GM23338 (cell line): ENCODE measurements around the gene FILIP1L. TPM values are rescaled to one million over a fixed set of nuclear protein-coding genes. Genes with fewer than 3 reads are reported as not detected.

Source experiments
- ATAC-seq: fragments of 200-7000 bp; cut with Tn5 transposase; 3 replicates; pipeline ENCODE4 v1.9.1; 2020
- DNase-seq: peaks from one replicate; pipeline ENCODE4 v3.0.0-alpha.2; 2015; ENCODE audit warnings: low spot score
- H2AFZ ChIP-seq: fragments of 200-600 bp; sonication (generic); 2 replicates; pipeline ENCODE4 v1.8.0; 2016; ENCODE audit warnings: antibody characterized with exemption, mild to moderate bottlenecking, moderate library complexity
- H3F3A ChIP-seq: fragments of 200-600 bp; sonication (generic); replicated peaks from 2 replicates; pipeline ENCODE4 v1.8.0; 2017; ENCODE audit warnings: antibody characterized with exemption, mixed run types, low read depth
- H3K27ac ChIP-seq: fragments of 200-600 bp; sonication (generic); 2 replicates; pipeline ENCODE4 v1.6.1; 2016; ENCODE audit warnings: low read depth
- H3K27me3 ChIP-seq: fragments of 200-600 bp; sonication (generic); 2 replicates; pipeline ENCODE4 v1.8.0; 2016; ENCODE audit warnings: mild to moderate bottlenecking, mixed run types, moderate library complexity; ENCODE audit not compliant: insufficient read depth
- H3K36me3 ChIP-seq: fragments of 200-600 bp; sonication (generic); 2 replicates; pipeline ENCODE4 v1.8.0; 2016; ENCODE audit warnings: mild to moderate bottlenecking; ENCODE audit not compliant: insufficient read depth
- H3K4me1 ChIP-seq: fragments of 200-600 bp; sonication (generic); 2 replicates; pipeline ENCODE4 v1.8.0; 2016; ENCODE audit warnings: mild to moderate bottlenecking, moderate library complexity; ENCODE audit not compliant: insufficient read depth
- H3K4me2 ChIP-seq: fragments of 200-600 bp; sonication (generic); 2 replicates; pipeline ENCODE4 v1.7.1; 2017; ENCODE audit warnings: mixed run types
- H3K4me3 ChIP-seq: fragments of 200-600 bp; sonication (generic); 2 replicates; pipeline ENCODE4 v1.6.1; 2016; ENCODE audit warnings: mixed run types
- H3K79me2 ChIP-seq: fragments of 200-600 bp; sonication (generic); replicated peaks from 2 replicates; pipeline ENCODE4 v1.8.0; 2017; ENCODE audit warnings: mild to moderate bottlenecking; ENCODE audit not compliant: insufficient read depth
- H3K9me2 ChIP-seq: fragments of 200-600 bp; sonication (generic); 2 replicates; pipeline ENCODE4 v1.8.0; 2017; ENCODE audit not compliant: insufficient read depth
- H4K20me1 ChIP-seq: fragments of 200-600 bp; sonication (generic); replicated peaks from 2 replicates; pipeline ENCODE4 v1.8.0; 2017; ENCODE audit warnings: mild to moderate bottlenecking; ENCODE audit not compliant: insufficient read depth
- H3K27ac Mint-ChIP-seq: 2 replicates; pipeline ENCODE4 v1.8.0; 2020; ENCODE audit warnings: inconsistent platforms, mild to moderate bottlenecking, moderate library complexity, mixed read lengths
- H3K27me3 Mint-ChIP-seq: 3 replicates; pipeline ENCODE4 v1.8.0; 2022; ENCODE audit warnings: low read depth, mild to moderate bottlenecking, moderate library complexity, mixed read lengths, inconsistent platforms; ENCODE audit not compliant: insufficient read depth, poor library complexity
- H3K36me3 Mint-ChIP-seq: 3 replicates; pipeline ENCODE4 v1.8.0; 2021; ENCODE audit warnings: low read depth, mild to moderate bottlenecking, inconsistent platforms, moderate library complexity, mixed read lengths
- H3K4me1 Mint-ChIP-seq: 3 replicates; pipeline ENCODE4 v1.8.0; 2020; ENCODE audit warnings: mild to moderate bottlenecking, inconsistent platforms, mixed read lengths
- H3K4me3 Mint-ChIP-seq: 3 replicates; pipeline ENCODE4 v1.8.0; 2021; ENCODE audit warnings: moderate library complexity, mild to moderate bottlenecking, inconsistent platforms, mixed read lengths
- H3K9me3 Mint-ChIP-seq: 3 replicates; pipeline ENCODE4 v1.8.0; 2020; ENCODE audit warnings: moderate library complexity, mild to moderate bottlenecking, inconsistent platforms, mixed read lengths
- CREB1 ChIP-seq: fragments of 250-450 bp; sonication (Bioruptor Pico); IDR thresholded peaks from 2 replicates; pipeline ENCODE4 v1.5.0; 2020; ENCODE audit warnings: low read depth, mild to moderate bottlenecking, moderate library complexity
- CTCF ChIP-seq, 2 experiments: fragments of 200-600 bp in 1 of 2; sonication (generic) in 1 of 2; conservative IDR thresholded peaks; 2 replicates each; pipeline versions ENCODE4 v1.5.1 to v1.6.1; 2016 to 2017; ENCODE audit warnings: antibody characterized with exemption in 2 of 2, low read depth in 2 of 2, mild to moderate bottlenecking in 2 of 2, moderate library complexity in 1 of 2
- ETS1 ChIP-seq: IDR thresholded peaks from 2 replicates; pipeline ENCODE4 v1.6.1; 2016; ENCODE audit warnings: antibody characterized with exemption
- EZH2 ChIP-seq: fragments of 200-600 bp; sonication (generic); IDR thresholded peaks from one replicate; pipeline ENCODE4 v1.8.0; 2017; ENCODE audit warnings: antibody characterized with exemption, mild to moderate bottlenecking, low read depth; ENCODE audit not compliant: unreplicated experiment
- EZH2phosphoT487 ChIP-seq: fragments of 200-600 bp; sonication (generic); IDR thresholded peaks from one replicate; pipeline ENCODE4 v1.8.1; 2018; ENCODE audit warnings: antibody characterized with exemption; ENCODE audit not compliant: unreplicated experiment
- JUNB ChIP-seq: IDR thresholded peaks from one replicate; pipeline ENCODE4 v1.6.1; 2016; ENCODE audit warnings: antibody characterized with exemption; ENCODE audit not compliant: unreplicated experiment
- NANOG ChIP-seq: IDR thresholded peaks from 2 replicates; pipeline ENCODE4 v1.6.1; 2016; ENCODE audit warnings: antibody characterized with exemption, borderline replicate concordance
- POLR2AphosphoS5 ChIP-seq: IDR thresholded peaks from 2 replicates; pipeline ENCODE4 v1.6.1; 2016; ENCODE audit warnings: antibody characterized with exemption, low read depth
- polyA plus RNA-seq: library from polyadenylated mRNA; unstranded; fragments of >200 nt; fragmentation: Nextera tagmentation; extraction: Ambion mirVana; gene quantifications from 2 replicates; pipeline ENCODE4 v1.2.1, GENCODE V29; 2016
- total RNA-seq: library from RNA; depleted of rRNA; stranded (reverse); fragments of >200 nt; shearing (Covaris generic); gene quantifications from 2 replicates; pipeline ENCODE4 v1.2.3, GENCODE V29; 2014

Gene FILIP1L
- total and polyA plus RNA-seq, 2 experiments from 2014 or later, result 1.6 TPM; not detected in 1

- ATAC-seq, result no peak
- no peak overlapping the region for H3K4me2 ChIP-seq
- H3K27ac Mint-ChIP-seq, result 0 out of 2 replicates have a peak overlapping the region, but pooled peaks have one; percentile 2
Observed at GRCh38 chr3:99984668-99985067, 129.6 kb downstream of the FILIP1L start.

GRCh38 chr3:99984139-99984538, 130.2 kb downstream of the FILIP1L start:
- Histone ChIP-seq H3K4me1 (peaks cover 14% of the 10 kb centered on the region), H3K9me2 (no peaks in the 10 kb centered on the region; the same call in 1 of the 2 replicates), H3K36me3 (no peaks in the 10 kb centered on the region), H4K20me1 (0 out of 2 replicates have a peak, but pooled peaks cover 4% of the 10 kb centered on the region), H3F3A (no peaks in the 10 kb centered on the region), H3K4me3 (no peak overlapping the region), H3K27me3 (no peaks in the 10 kb centered on the region), H3K4me2 (no peak overlapping the region), H2AFZ (no peak overlapping the region), H3K27ac (no peak overlapping the region), H3K79me2 (no peaks in the 10 kb centered on the region; the same call in 1 of the 2 replicates)
- H3K36me3 Mint-ChIP-seq, result no peaks in the 10 kb centered on the region
- DNase-seq, result no peak
- no peak for ATAC-seq
- H3K4me3 Mint-ChIP-seq, result no peak overlapping the region
- no peak overlapping the region for H3K27ac Mint-ChIP-seq
- peaks cover 9% of the 10 kb centered on the region for H3K4me1 Mint-ChIP-seq
- TF ChIP-seq NANOG, result no peak
- no peak for TF ChIP-seq EZH2
- TF ChIP-seq POLR2AphosphoS5, result no peak
- H3K9me3 Mint-ChIP-seq, result no peaks in the 10 kb centered on the region
- no peaks in the 10 kb centered on the region for H3K27me3 Mint-ChIP-seq

More at GRCh38 chr3:99984668-99985067, 129.6 kb downstream of the FILIP1L start:
- Histone ChIP-seq H3F3A (no peaks in the 10 kb centered on the region), H4K20me1 (0 out of 2 replicates have a peak, but pooled peaks cover 4% of the 10 kb centered on the region), H3K27me3 (no peaks in the 10 kb centered on the region), H3K27ac (no peak overlapping the region), H3K4me1 (peaks cover 15% of the 10 kb centered on the region), H3K4me3 (no peak overlapping the region), H2AFZ (no peak overlapping the region), H3K9me2 (no peaks in the 10 kb centered on the region; the same call in 1 of the 2 replicates), H3K36me3 (no peaks in the 10 kb centered on the region), H3K79me2 (no peaks in the 10 kb centered on the region; the same call in 1 of the 2 replicates)
- Mint-ChIP-seq H3K9me3 (no peaks in the 10 kb centered on the region), H3K36me3 (no peaks in the 10 kb centered on the region), H3K27me3 (no peaks in the 10 kb centered on the region), H3K4me1 (peaks cover 12% of the 10 kb centered on the region), H3K4me3 (no peak overlapping the region)
- no peak for TF ChIP-seq NANOG
- TF ChIP-seq CREB1 (CRISPR knock-in tag), result no peak
- TF ChIP-seq ETS1, result no peak
- DNase-seq, result no peak

GRCh38 chr3:99982650-99983049, 131.7 kb downstream of the FILIP1L start:
- no peaks in the 10 kb centered on the region; the same call in 1 of the 2 replicates for H3K79me2 ChIP-seq
- DNase-seq (no peak), ATAC-seq (no peak)
- no peak overlapping the region for H3K4me3 ChIP-seq
- no peaks in the 10 kb centered on the region for H3K36me3 ChIP-seq
- H3K4me1 Mint-ChIP-seq, result 0 out of 3 replicates have a peak, but pooled peaks cover 2% of the 10 kb centered on the region
- H3K27ac ChIP-seq, result no peak overlapping the region
- H3K4me1 ChIP-seq, result peaks cover 3% of the 10 kb centered on the region; the same call in 1 of the 2 replicates
- H3K27me3 ChIP-seq, result no peaks in the 10 kb centered on the region
- H3K9me3 Mint-ChIP-seq, result no peaks in the 10 kb centered on the region
- H3K9me2 ChIP-seq, result no peaks in the 10 kb centered on the region; the same call in 1 of the 2 replicates
- H3F3A ChIP-seq, result no peaks in the 10 kb centered on the region
- no peak overlapping the region for H2AFZ ChIP-seq
- H3K36me3 Mint-ChIP-seq, result no peaks in the 10 kb centered on the region
- H3K4me2 ChIP-seq, result no peak overlapping the region
- no peak overlapping the region for H3K4me3 Mint-ChIP-seq
- H4K20me1 ChIP-seq, result 0 out of 2 replicates have a peak, but pooled peaks cover 4% of the 10 kb centered on the region
- H3K27me3 Mint-ChIP-seq, result no peaks in the 10 kb centered on the region
- no peak overlapping the region for H3K27ac Mint-ChIP-seq
- TF ChIP-seq NANOG (no peak), EZH2 (no peak), EZH2phosphoT487 (no peak), CREB1 (CRISPR knock-in tag) (no peak), POLR2AphosphoS5 (no peak), CTCF (conservative IDR thresholded peaks at IDR 0.05; ENCODE audit: low read depth in 2 of 2) (no peak), JUNB (no peak), ETS1 (no peak)
